Transverse colon (tissue), 4 donors: ENCODE results near the gene UVRAG. TPM values are rescaled to one million over a fixed set of nuclear protein-coding genes. Genes with fewer than 3 reads are reported as not detected.

Source experiments
- DNase-seq: peaks from one replicate; pipeline ENCODE4 v3.0.0-alpha.2; 2019
- H3K27ac ChIP-seq, 4 donors: fragments of 200-600 bp; sonication (generic); 2 replicates each; pipeline ENCODE4 v1.5.1; 2016 to 2018; ENCODE audit warnings: inconsistent platforms in 4 of 4
- H3K27me3 ChIP-seq: fragments of 200-600 bp; sonication (generic); 2 replicates; pipeline ENCODE4 v1.5.1; 2017; ENCODE audit warnings: inconsistent platforms
- H3K36me3 ChIP-seq, 4 donors: fragments of 200-600 bp; sonication (generic); 2 replicates each; pipeline ENCODE4 v1.5.1; 2017 to 2019; ENCODE audit warnings: inconsistent platforms in 4 of 4
- H3K4me1 ChIP-seq, 4 donors: fragments of 200-600 bp; sonication (generic); 2 replicates each; pipeline ENCODE4 v1.5.1; 2017 to 2020; ENCODE audit warnings: inconsistent platforms in 4 of 4
- H3K4me3 ChIP-seq, 4 donors: fragments of 200-600 bp; sonication (generic); 1 replicate in 1 of 4; 2 replicates in 3 of 4; pipeline versions ENCODE4 v1.5.1 to v1.6.1; 2017 to 2019; ENCODE audit warnings: inconsistent platforms in 4 of 4
- H3K9me3 ChIP-seq, 2 donors: fragments of 200-600 bp; sonication (generic); 2 replicates each; pipeline ENCODE4 v1.5.1; 2017 to 2019; ENCODE audit warnings: inconsistent platforms in 2 of 2
- CTCF ChIP-seq, 5 experiments: fragments of 200-600 bp in 3 of 5; fragments of 450-650 bp in 2 of 5; sonication (generic) in 3 of 5; IDR thresholded peaks; 1 replicate in 2 of 5; 2 replicates in 3 of 5; pipeline ENCODE4 v1.5.1; 2016 to 2017; ENCODE audit warnings: antibody characterized with exemption in 5 of 5, inconsistent platforms in 3 of 5, mild to moderate bottlenecking in 2 of 5, moderate library complexity in 1 of 5
- EP300 ChIP-seq: sonication (generic); formaldehyde crosslinking; IDR thresholded peaks from one replicate; pipeline ENCODE4 v1.6.1; 2017; ENCODE audit warnings: antibody characterized with exemption, low read depth
- POLR2A ChIP-seq: fragments of 450-650 bp; IDR thresholded peaks from one replicate; pipeline ENCODE4 v1.6.1; 2016; ENCODE audit warnings: antibody characterized with exemption, mild to moderate bottlenecking, moderate library complexity
- POLR2AphosphoS5 ChIP-seq, 3 donors: sonication (generic); formaldehyde crosslinking; IDR thresholded peaks; one replicate each; pipeline ENCODE4 v1.6.1; 2016; ENCODE audit warnings: antibody characterized with exemption in 3 of 3
- WGBS, 2 donors: methylation state at CpG; one replicate each; pipeline ENCODE4 v1.1.5; 2018; ENCODE audit warnings: low coverage in 1 of 2; 5-methylcytosine and 5-hydroxymethylcytosine counted together
- in situ Hi-C, 4 donors: fragments of 200-750 bp; cut with MboI; loops; one replicate each; pipeline versions ENCODE4 v1.15.0 to v1.15.1; 2017; ENCODE audit warnings: low sequenced_read_pairs in 3 of 4, low pct_ligation_motif_present in 1 of 4, low pct_unique_long_range_greater_than_20kb in 1 of 4
- intact Hi-C: fragments of 100-400 bp; cut with DNase I; formaldehyde crosslinking; loops from one replicate; pipeline ENCODE4 v1.15.1; 2023; ENCODE audit warnings: low total_unique reads
- total RNA-seq, 4 donors: library from RNA; depleted of rRNA; stranded (reverse); fragments of >200 nt; gene quantifications; one replicate each; pipeline ENCODE4 v1.1.0, GENCODE V29; 2016

Gene UVRAG
- total RNA-seq, 4 donors from 2014 or later = 12.7 to 34.6 (median 19.3) TPM

GRCh38 chr11:75934851-75935250, 119.8 kb downstream of the UVRAG start:
- intact Hi-C loops = no loop called here
- no peak overlapping the region for H3K4me3 ChIP-seq
- peaks cover 0 to 15% (median 4%) of the 10 kb centered on the region in 4 donors for H3K4me1 ChIP-seq
- no peak overlapping the region for H3K27ac ChIP-seq
- DNase-seq = no peak
- H3K27me3 ChIP-seq = no peaks in the 10 kb centered on the region
- TF ChIP-seq EP300 = no peak
- no peak for TF ChIP-seq POLR2AphosphoS5 (IDR thresholded peaks at IDR 0.05)
- TF ChIP-seq POLR2A = no peak
- no peak for TF ChIP-seq CTCF (IDR thresholded peaks at IDR 0.05)
- H3K36me3 ChIP-seq = no peaks in the 10 kb centered on the region
- in situ Hi-C loops = no loop called here
- H3K9me3 ChIP-seq = no peaks in the 10 kb centered on the region

- 74% methylated on average over 2 to 3 of the region's 3 CpGs for WGBS, 2 donors
- intact Hi-C loops (no loop called here), in situ Hi-C loops (no loop called here)
- TF ChIP-seq POLR2AphosphoS5 (IDR thresholded peaks at IDR 0.05) (no peak), POLR2A (no peak), CTCF (IDR thresholded peaks at IDR 0.05) (no peak), EP300 (no peak)
- Histone ChIP-seq H3K9me3 (no peaks in the 10 kb centered on the region), H3K36me3 (no peaks in the 10 kb centered on the region), H3K27me3 (no peaks in the 10 kb centered on the region), H3K27ac (no peak overlapping the region), H3K4me3 (no peak overlapping the region), H3K4me1 (peaks cover 0 to 22% (median 6%) of the 10 kb centered on the region in 4 donors)
- no peak for DNase-seq
These were observed 123.5 kb downstream of the UVRAG start for GRCh38 chr11:75938543-75938942.

GRCh38 chr11:75939516-75939915, 124.5 kb downstream of the UVRAG start:
- no peak overlapping the region for H3K27ac ChIP-seq
- no peak for DNase-seq
- intact Hi-C loops (no loop called here), in situ Hi-C loops (no loop called here)
- H3K4me3 ChIP-seq = no peak overlapping the region
- H3K4me1 ChIP-seq = peaks cover 0 to 27% (median 9%) of the 10 kb centered on the region in 4 donors
- 90 to 100% methylated on average over 1 of the region's 1 CpG for WGBS, 2 donors
- no peaks in the 10 kb centered on the region for H3K36me3 ChIP-seq
- TF ChIP-seq POLR2AphosphoS5 (IDR thresholded peaks at IDR 0.05) (no peak), POLR2A (no peak), EP300 (no peak), CTCF (IDR thresholded peaks at IDR 0.05) (no peak)
- no peaks in the 10 kb centered on the region for H3K27me3 ChIP-seq
- no peaks in the 10 kb centered on the region for H3K9me3 ChIP-seq

GRCh38 chr11:75939992-75940391, 125.0 kb downstream of the UVRAG start:
- no peaks in the 10 kb centered on the region for H3K36me3 ChIP-seq
- H3K27me3 ChIP-seq = no peaks in the 10 kb centered on the region
- in situ Hi-C loops (no loop called here), intact Hi-C loops (no loop called here)
- no peaks in the 10 kb centered on the region for H3K9me3 ChIP-seq
- peaks cover 0 to 28% (median 9%) of the 10 kb centered on the region in 4 donors for H3K4me1 ChIP-seq
- no peak for DNase-seq
- 55 to 57% methylated on average over 1 of the region's 1 CpG for WGBS, 2 donors
- no peak overlapping the region for H3K27ac ChIP-seq
- no peak for TF ChIP-seq CTCF (IDR thresholded peaks at IDR 0.05)
- TF ChIP-seq POLR2AphosphoS5 (IDR thresholded peaks at IDR 0.05) = no peak
- no peak overlapping the region for H3K4me3 ChIP-seq
